ENCODE measurements around the gene TMEM63B. TPM values are rescaled to one million over a fixed set of nuclear protein-coding genes. Genes with fewer than 3 reads are reported as not detected.
"Not testable (repeated sequence)": the region's sequence is repeated elsewhere in the genome, so short reads cannot be mapped to it uniquely, and the experiment has no call there.

The TMEM63B gene
- total RNA-seq, 3 donors from 2014 or later: 57.0 to 108 (median 79.6) TPM

DNA sequence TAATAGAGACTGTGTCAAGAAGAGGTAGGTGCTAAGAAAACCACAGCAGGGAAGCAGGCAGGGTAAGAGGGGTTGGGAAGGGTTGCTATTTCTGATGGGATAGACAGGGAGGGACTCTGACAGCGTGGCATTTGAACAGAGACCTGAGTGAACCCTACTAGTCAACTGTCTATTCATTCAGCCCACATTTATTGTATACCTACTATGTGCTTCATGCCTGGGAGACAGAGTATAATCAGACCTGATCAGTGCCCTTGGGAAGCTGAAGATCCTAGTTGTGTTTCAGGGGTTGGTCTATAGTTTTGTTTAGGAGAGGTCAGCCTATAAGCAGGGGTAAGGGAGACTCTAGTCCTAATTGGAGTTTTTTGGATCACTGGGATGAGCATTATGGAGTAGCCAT is 16.4 kb downstream of the TMEM63B start:
- intact Hi-C loops (cut with DNase I, micrococcal nuclease): no loop called here
- Histone ChIP-seq H3K36me3 (ENCODE audit: low read depth) (no peaks in the 10 kb centered on the region), H3K4me1 (ENCODE audit: low read depth) (no peaks in the 10 kb centered on the region), H3K4me3 (no peak overlapping the region), H3K9me3 (no peaks in the 10 kb centered on the region)
- ATAC-seq: no peak
- TF ChIP-seq, protein P1, sequence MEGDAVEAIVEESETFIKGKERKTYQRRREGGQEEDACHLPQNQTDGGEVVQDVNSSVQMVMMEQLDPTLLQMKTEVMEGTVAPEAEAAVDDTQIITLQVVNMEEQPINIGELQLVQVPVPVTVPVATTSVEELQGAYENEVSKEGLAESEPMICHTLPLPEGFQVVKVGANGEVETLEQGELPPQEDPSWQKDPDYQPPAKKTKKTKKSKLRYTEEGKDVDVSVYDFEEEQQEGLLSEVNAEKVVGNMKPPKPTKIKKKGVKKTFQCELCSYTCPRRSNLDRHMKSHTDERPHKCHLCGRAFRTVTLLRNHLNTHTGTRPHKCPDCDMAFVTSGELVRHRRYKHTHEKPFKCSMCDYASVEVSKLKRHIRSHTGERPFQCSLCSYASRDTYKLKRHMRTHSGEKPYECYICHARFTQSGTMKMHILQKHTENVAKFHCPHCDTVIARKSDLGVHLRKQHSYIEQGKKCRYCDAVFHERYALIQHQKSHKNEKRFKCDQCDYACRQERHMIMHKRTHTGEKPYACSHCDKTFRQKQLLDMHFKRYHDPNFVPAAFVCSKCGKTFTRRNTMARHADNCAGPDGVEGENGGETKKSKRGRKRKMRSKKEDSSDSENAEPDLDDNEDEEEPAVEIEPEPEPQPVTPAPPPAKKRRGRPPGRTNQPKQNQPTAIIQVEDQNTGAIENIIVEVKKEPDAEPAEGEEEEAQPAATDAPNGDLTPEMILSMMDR (IDR thresholded peaks at IDR 0.05): no peak
- DNase-seq: no peak

DNA sequence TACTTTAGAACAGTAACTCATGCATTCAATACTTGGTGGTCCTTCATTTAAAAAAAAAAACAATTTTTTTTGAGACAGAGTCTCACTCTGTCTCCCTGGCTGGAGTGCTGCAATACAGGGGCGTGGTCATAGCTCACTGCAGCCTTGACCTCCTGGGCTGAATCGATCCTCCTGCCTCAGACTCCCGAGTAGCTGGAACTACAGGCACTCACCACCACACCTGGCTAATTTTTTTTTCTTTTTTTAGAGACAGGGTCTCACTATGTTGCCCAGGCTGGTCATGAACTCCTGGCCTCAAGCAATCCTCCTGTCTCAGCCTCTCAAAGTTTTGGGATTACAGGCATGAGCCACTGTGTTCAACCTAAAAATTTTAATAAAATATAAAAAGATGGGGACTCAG is 17.2 kb downstream of the TMEM63B start:
- H3K36me3 ChIP-seq (ENCODE audit: low read depth); ATAC-seq; H3K4me1 ChIP-seq (ENCODE audit: low read depth); DNase-seq; H3K9me3 ChIP-seq; intact Hi-C loops (cut with DNase I, micrococcal nuclease); H3K4me3 ChIP-seq: not testable (repeated sequence)

DNA sequence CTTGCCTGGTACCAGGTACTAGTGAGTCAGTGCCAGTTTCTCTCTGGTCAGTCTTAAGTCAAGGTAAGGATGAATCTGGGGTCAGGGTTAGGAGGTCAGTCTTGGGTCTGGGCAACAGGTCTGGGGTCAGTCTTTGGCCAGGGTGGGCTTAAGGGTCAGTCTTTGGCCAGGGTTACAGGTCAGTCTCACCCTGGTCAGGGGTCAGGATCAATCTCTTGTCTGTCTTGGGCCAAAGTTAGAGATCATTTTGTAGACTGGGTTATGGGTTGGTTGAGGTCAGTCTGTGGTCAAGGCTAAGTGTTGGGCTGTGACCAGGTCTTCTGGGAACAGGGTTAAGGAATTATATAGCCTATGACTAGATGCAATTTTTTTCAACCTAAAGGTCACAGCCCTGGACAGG is 18.5 kb downstream of the TMEM63B start:
- H3K9me3 ChIP-seq: no peaks in the 10 kb centered on the region
- intact Hi-C loops (cut with DNase I, micrococcal nuclease): no loop called here
- DNase-seq (no peak), ATAC-seq (no peak)
- H3K36me3 ChIP-seq (ENCODE audit: low read depth): no peaks in the 10 kb centered on the region
- no peak overlapping the region for H3K4me3 ChIP-seq
- no peaks in the 10 kb centered on the region for H3K4me1 ChIP-seq (ENCODE audit: low read depth)
- TF ChIP-seq, protein P1 (IDR thresholded peaks at IDR 0.05): no peak

DNA sequence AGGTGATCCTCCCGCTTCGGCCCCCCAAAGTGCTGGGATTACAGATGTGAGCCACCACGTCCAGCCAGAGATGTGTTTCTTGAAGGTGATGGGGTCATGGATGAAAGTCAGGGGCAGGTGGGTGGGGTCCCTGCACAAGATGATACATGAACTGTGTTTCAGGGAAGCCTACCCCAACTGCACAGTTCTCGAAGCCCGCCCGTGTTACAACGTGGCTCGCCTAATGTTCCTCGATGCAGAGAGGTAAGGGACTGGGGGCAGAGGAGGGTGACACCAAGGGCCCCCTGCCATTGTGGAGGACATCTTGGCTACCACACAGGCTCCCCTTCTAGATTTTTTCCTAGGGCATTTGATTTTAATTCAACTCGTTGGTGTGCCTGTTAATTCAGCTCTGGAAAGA is 19.3 kb downstream of the TMEM63B start:
- Histone ChIP-seq H3K4me3 (no peak overlapping the region), H3K36me3 (ENCODE audit: low read depth) (no peaks in the 10 kb centered on the region), H3K9me3 (no peaks in the 10 kb centered on the region), H3K4me1 (ENCODE audit: low read depth) (no peaks in the 10 kb centered on the region)
- ATAC-seq (no peak), DNase-seq (no peak)
- intact Hi-C loops (cut with DNase I, micrococcal nuclease): no loop called here
- TF ChIP-seq, protein P1 (IDR thresholded peaks at IDR 0.05): no peak

DNA sequence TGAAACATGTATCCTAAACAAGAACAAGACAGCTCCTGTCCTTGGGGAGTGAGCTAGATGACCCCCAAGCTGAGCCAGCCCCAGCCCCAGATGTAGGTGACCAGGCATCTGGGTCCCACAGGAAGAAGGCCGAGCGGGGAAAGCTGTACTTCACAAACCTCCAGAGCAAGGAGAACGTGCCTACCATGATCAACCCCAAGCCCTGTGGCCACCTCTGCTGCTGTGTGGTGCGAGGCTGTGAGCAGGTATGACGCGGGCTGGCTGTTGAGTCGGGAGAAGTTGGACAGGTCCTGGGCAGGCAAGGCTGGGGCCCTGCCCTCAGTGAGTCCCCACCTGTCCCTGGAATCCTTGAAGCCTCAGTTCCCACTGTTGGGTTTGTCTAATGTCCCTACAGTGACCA is 19.9 kb downstream of the TMEM63B start:
- no peak for DNase-seq
- no peak overlapping the region for H3K4me3 ChIP-seq

DNA sequence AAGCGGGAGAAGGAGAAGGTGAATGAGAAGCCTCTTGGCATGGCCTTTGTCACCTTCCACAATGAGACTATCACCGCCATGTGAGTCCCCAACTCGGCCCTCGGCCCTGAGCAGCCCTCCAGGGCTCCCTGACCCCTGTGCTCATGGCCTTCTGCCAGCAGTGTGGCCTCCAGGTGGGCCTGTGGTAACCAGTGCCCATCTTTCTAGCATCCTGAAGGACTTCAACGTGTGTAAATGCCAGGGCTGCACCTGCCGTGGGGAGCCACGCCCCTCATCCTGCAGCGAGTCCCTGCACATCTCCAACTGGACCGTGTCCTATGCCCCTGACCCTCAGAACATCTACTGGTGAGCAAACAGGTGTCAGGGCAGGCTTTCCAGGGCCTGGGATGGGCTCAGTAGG is 21.0 kb downstream of the TMEM63B start:
- no peak overlapping the region for H3K4me3 ChIP-seq
- no peaks in the 10 kb centered on the region for H3K9me3 ChIP-seq
- ATAC-seq (no peak), DNase-seq (no peak)
- no peaks in the 10 kb centered on the region for H3K36me3 ChIP-seq (ENCODE audit: low read depth)
- H3K4me1 ChIP-seq (ENCODE audit: low read depth): no peaks in the 10 kb centered on the region
- TF ChIP-seq, protein P1 (IDR thresholded peaks at IDR 0.05): no peak
- intact Hi-C loops (cut with DNase I, micrococcal nuclease): no loop called here

More for the DNA sequence above, 19.9 kb downstream of the TMEM63B start:
- TF ChIP-seq, protein P1 (IDR thresholded peaks at IDR 0.05): no peak
- intact Hi-C loops (cut with DNase I, micrococcal nuclease): no loop called here
- H3K9me3 ChIP-seq: no peaks in the 10 kb centered on the region
- ATAC-seq: no peak
- no peaks in the 10 kb centered on the region for H3K36me3 ChIP-seq (ENCODE audit: low read depth)
- no peaks in the 10 kb centered on the region for H3K4me1 ChIP-seq (ENCODE audit: low read depth)
